ENCODE measurements around the gene PADI3. TPM values are rescaled to one million over a fixed set of nuclear protein-coding genes. Genes with fewer than 3 reads are reported as not detected.

The PADI3 gene
- total and polyA plus RNA-seq, 2 of the 8 experiments (the other 6 are each of a cell fraction or from before 2014, with no cell fraction given) = 0.37 to 0.94 TPM

DNA sequence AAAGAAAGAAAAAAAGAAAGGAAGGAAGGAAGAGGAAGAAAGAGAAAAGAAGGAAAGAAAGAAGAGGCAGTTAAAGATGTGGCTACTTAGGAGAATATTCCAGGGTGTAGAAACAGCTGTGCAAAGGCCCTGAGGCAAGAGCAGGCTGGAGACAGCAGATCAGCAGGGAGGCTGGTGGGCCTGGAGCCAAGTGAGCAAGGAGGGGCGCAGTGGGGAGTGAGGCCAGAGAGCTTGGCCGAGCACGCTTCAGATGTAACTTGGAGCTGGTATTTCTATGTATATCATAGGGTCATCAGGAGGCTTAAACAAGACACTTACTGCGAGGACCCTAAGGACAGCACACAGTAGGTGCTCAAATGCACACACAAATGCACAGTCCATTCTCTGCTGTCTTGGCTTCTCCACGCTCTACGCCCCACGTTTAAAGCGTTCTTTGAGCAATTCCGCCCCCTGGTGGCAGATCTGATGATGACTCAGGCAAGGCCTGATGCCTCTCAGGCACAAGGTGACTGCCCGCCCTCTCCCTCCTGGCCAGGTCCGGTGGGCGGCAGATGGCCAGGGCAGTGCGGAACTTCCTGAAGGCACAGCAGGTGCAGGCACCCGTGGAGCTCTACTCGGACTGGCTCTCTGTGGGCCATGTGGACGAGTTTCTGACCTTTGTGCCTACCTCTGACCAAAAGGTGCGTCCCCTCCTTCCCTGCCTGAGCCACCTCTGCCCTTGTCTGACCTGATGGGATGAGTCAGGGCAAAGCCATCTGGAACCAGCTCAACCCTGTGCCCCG is 11.9 kb upstream of the PADI3 start:
- H4K5ac ChIP-seq (ENCODE audit: insufficient read length, low read depth, low read length) = no peak overlapping the region
- POLR2A ChIA-PET (ENCODE audit: partially characterized antibody) = interaction anchor here (1.2 kb wide), 2 partner anchors 14 to 117 kb away, joined by 3 read pairs; no protein-coding TSS in a partner anchor
- peak overlapping the region in 1 of 2 experiments; percentile 31; a peak in 1 of 4 replicates for H3K4me2 ChIP-seq (ENCODE audit: insufficient read depth in 1 of 2, low read depth in 2 of 2, low read length in 2 of 2)
- H2AK5ac ChIP-seq (ENCODE audit: low read depth, low read length) = no peak overlapping the region
- H4K8ac ChIP-seq (ENCODE audit: extremely low read depth, insufficient read depth, low read length) = no peak overlapping the region
- no peak overlapping the region for H3K56ac ChIP-seq (replicated peaks; ENCODE audit: insufficient read length, low read depth, low read length)
- peak overlapping the region; percentile 75 for H3K18ac ChIP-seq (ENCODE audit: extremely low read depth, low read length)
- 27% methylated on average over 17 of the region's 18 CpGs; no CpG with 5 or more reads in 1 of the 2 experiments for WGBS, 2 experiments (ENCODE audit: extremely low coverage in 1 of 2, insufficient coverage in 1 of 2, insufficient read length in 1 of 2, insufficient replicate concordance in 2 of 2, low coverage in 1 of 2, low lambda C conversion rate in 2 of 2, missing lambda C conversion rate in 1 of 2)
- H3K36me3 ChIP-seq (ENCODE audit: control insufficient read depth in 2 of 4, insufficient read depth in 4 of 4, low read length in 3 of 4) = no peaks in the 10 kb centered on the region
- no peaks in the 10 kb centered on the region for H3K79me1 ChIP-seq (ENCODE audit: low read depth, low read length)
- H2AFZ ChIP-seq (ENCODE audit: low read length) = peak overlapping the region; percentile 65; the same call in 1 of the 2 replicates
- H3K9ac ChIP-seq (replicated peaks in 1 of 4; ENCODE audit: extremely low read depth in 1 of 4, low read depth in 3 of 4, low read length in 3 of 4) = 0 out of 7 replicates have a peak overlapping the region, but pooled peaks of 1 of the 4 experiments have one; percentile 0
- H3K14ac ChIP-seq (ENCODE audit: insufficient read length) = no peak overlapping the region
- no peak overlapping the region for H3K4ac ChIP-seq (replicated peaks; ENCODE audit: insufficient read length, low read depth, low read length)
- no peak overlapping the region for H3K23ac ChIP-seq (ENCODE audit: insufficient read length)
- H3K4me3 ChIP-seq (ENCODE audit: extremely low read depth in 1 of 4, insufficient read depth in 2 of 4, low read depth in 3 of 4, low read length in 4 of 4) = no peak overlapping the region
- no peak overlapping the region for H3K27ac ChIP-seq (ENCODE audit: low read depth, low read length)
- H2BK5ac ChIP-seq (ENCODE audit: low read depth, low read length) = peak overlapping the region; percentile 62; the same call in 1 of the 2 replicates
- no peaks in the 10 kb centered on the region for H3K79me2 ChIP-seq (ENCODE audit: control insufficient read depth in 1 of 2, insufficient read depth in 2 of 2, low read length in 2 of 2)
- peak; percentile 91 for FAIRE-seq
- CTCF ChIA-PET (ENCODE audit: partially characterized antibody) = interaction anchor here (0.6 to 11.9 kb wide), 48 partner anchors 9 to 617 kb away, joined by 3 to 339 read pairs (median 6); partner anchors contain the start of genes PADI1, PADI2, PADI3 and PADI6
- peak overlapping the region; percentile 25; the same call in 1 of the 2 replicates for H2BK15ac ChIP-seq (ENCODE audit: low read length)
- no peaks in the 10 kb centered on the region for H3K23me2 ChIP-seq (ENCODE audit: low read depth, low read length)
- peak overlapping the region; percentile 62; the same call in 1 of the 2 replicates for H2BK20ac ChIP-seq (ENCODE audit: low read length)
- H3K9me3 ChIP-seq (ENCODE audit: insufficient read depth in 2 of 2, low read depth in 1 of 2, low read length in 1 of 2) = no peaks in the 10 kb centered on the region
- no peaks in the 10 kb centered on the region; a peak in 1 of 7 replicates for H3K27me3 ChIP-seq (replicated peaks in 1 of 4; ENCODE audit: control insufficient read depth in 3 of 4, extremely low read depth in 1 of 4, insufficient read depth in 3 of 4, low read length in 3 of 4)
- peak overlapping the region; percentile 16 for H2BK120ac ChIP-seq (replicated peaks; ENCODE audit: low read depth, low read length)
- peaks cover 0 to 5% (median 0%) of the 10 kb centered on the region in 4 experiments; a peak in 4 of 7 replicates for H3K4me1 ChIP-seq (replicated peaks in 1 of 4; ENCODE audit: control insufficient read depth in 3 of 4, insufficient read depth in 4 of 4, low read length in 3 of 4)
- H4K20me1 ChIP-seq (replicated peaks in 1 of 2; ENCODE audit: control insufficient read depth in 1 of 2, insufficient read depth in 2 of 2, low read length in 2 of 2) = no peaks in the 10 kb centered on the region
- peak overlapping the region; percentile 91; the same call in 1 of the 2 replicates for H2BK12ac ChIP-seq (ENCODE audit: low read depth, low read length)
- peak; percentile 79 to 98 for DNase-seq (ENCODE audit: low read depth in 1 of 2, low spot score in 2 of 2)
- peak overlapping the region; percentile 32 for H4K91ac ChIP-seq (replicated peaks; ENCODE audit: insufficient read length, low read length)
- TF ChIP-seq POLR2AphosphoS5 (IDR thresholded peaks at IDR 0.05; ENCODE audit: low read depth, low read length) = no peak
- TF ChIP-seq YY1 (IDR thresholded peaks at IDR 0.05; ENCODE audit: low read depth, low read length) = no peak
- no peak for TF ChIP-seq POLR2A (IDR thresholded peaks at IDR 0.05; ENCODE audit: control extremely low read depth in 1 of 2, low read depth in 2 of 2, low read length in 2 of 2)
- peak; percentile 97 for TF ChIP-seq RAD21 (IDR thresholded peaks at IDR 0.05 in 1 of 2, conservative IDR thresholded peaks at IDR 0.05 in 1 of 2; ENCODE audit: low read depth in 2 of 2, low read length in 2 of 2)
- TF ChIP-seq MAFK (IDR thresholded peaks at IDR 0.05; ENCODE audit: low read depth, low read length) = peak; percentile 2; the same call in 1 of the 2 replicates
- TF ChIP-seq CTBP2 (IDR thresholded peaks at IDR 0.05; ENCODE audit: borderline replicate concordance, insufficient read depth, insufficient read length, low read length) = no peak
- no peak for TF ChIP-seq SIN3A (conservative IDR thresholded peaks at IDR 0.05 in 1 of 2, IDR thresholded peaks at IDR 0.05 in 1 of 2; ENCODE audit: low read depth in 1 of 2, low read length in 2 of 2)
- TF ChIP-seq, protein P1, sequence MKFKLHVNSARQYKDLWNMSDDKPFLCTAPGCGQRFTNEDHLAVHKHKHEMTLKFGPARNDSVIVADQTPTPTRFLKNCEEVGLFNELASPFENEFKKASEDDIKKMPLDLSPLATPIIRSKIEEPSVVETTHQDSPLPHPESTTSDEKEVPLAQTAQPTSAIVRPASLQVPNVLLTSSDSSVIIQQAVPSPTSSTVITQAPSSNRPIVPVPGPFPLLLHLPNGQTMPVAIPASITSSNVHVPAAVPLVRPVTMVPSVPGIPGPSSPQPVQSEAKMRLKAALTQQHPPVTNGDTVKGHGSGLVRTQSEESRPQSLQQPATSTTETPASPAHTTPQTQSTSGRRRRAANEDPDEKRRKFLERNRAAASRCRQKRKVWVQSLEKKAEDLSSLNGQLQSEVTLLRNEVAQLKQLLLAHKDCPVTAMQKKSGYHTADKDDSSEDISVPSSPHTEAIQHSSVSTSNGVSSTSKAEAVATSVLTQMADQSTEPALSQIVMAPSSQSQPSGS (IDR thresholded peaks at IDR 0.05; ENCODE audit: low read length) = 0 out of 2 replicates have a peak, but pooled peaks have one; percentile 27
- TF ChIP-seq HDAC6 (IDR thresholded peaks at IDR 0.05; ENCODE audit: low read depth, low read length) = no peak

Data from H1 (cell line).